Gastrocnemius medialis (tissue), 4 donors: ENCODE measurements around the gene C3orf70. TPM values are rescaled to one million over a fixed set of nuclear protein-coding genes. Genes with fewer than 3 reads are reported as not detected.

ENCODE experiments used
- ATAC-seq, 2 donors: fragments of 150-250 bp; one replicate each; pipeline ENCODE4 v1.9.1; 2016
- DNase-seq, 2 donors: peaks; one replicate each; pipeline ENCODE4 v3.0.0-alpha.2; 2019
- H3K27ac ChIP-seq, 4 donors: fragments of 200-600 bp; sonication (generic); 1 replicate in 1 of 4; 2 replicates in 3 of 4; pipeline ENCODE4 v1.5.1; 2016 to 2018; ENCODE audit warnings: mild to moderate bottlenecking in 2 of 4, moderate library complexity in 1 of 4
- H3K27me3 ChIP-seq, 3 donors: fragments of 200-600 bp; sonication (generic) in 2 of 3; 1 replicate in 1 of 3; 2 replicates in 2 of 3; pipeline versions ENCODE4 v1.5.1 to v1.6.0; 2016 to 2019; ENCODE audit warnings: mild to moderate bottlenecking in 1 of 3, moderate library complexity in 1 of 3
- H3K36me3 ChIP-seq, 2 donors: fragments of 200-600 bp; sonication (generic) in 1 of 2; one replicate each; pipeline ENCODE4 v1.5.1; 2017 to 2018
- H3K4me1 ChIP-seq, 2 donors: fragments of 200-600 bp; sonication (generic) in 1 of 2; one replicate each; pipeline ENCODE4 v1.5.1; 2016 to 2017; ENCODE audit warnings: mild to moderate bottlenecking in 2 of 2
- H3K4me3 ChIP-seq, 4 donors: fragments of 200-600 bp; sonication (generic) in 3 of 4; 1 replicate in 1 of 4; 2 replicates in 3 of 4; pipeline ENCODE4 v1.5.1; 2016 to 2019; ENCODE audit warnings: mild to moderate bottlenecking in 2 of 4
- H3K9me3 ChIP-seq, 3 donors: fragments of 200-600 bp; sonication (generic) in 2 of 3; 1 replicate in 1 of 3; 2 replicates in 2 of 3; pipeline ENCODE4 v1.5.1; 2016 to 2019
- POLR2A ChIP-seq, 2 donors: fragments of 450-650 bp; IDR thresholded peaks; one replicate each; pipeline ENCODE4 v1.6.1; 2017; ENCODE audit warnings: antibody characterized with exemption in 2 of 2, mild to moderate bottlenecking in 2 of 2, moderate library complexity in 2 of 2
- in situ Hi-C, 4 donors: fragments of 200-750 bp; cut with MboI; loops; one replicate each; pipeline versions ENCODE4 v1.15.0 to v1.8.0; 2017; ENCODE audit warnings: low sequenced_read_pairs in 4 of 4
- intact Hi-C: fragments of 100-400 bp; cut with DNase I; formaldehyde crosslinking; loops from one replicate; pipeline ENCODE4 v1.15.1; 2023; ENCODE audit warnings: low total_unique reads
- total RNA-seq, 4 donors: library from RNA; depleted of rRNA; stranded (reverse); fragments of >200 nt; gene quantifications; one replicate each; pipeline versions ENCODE4 v1.1.0 to v1.2.3, GENCODE V29; 2016
- TF ChIP-seq, protein P1 (sequence below), 5 experiments: fragments of 450-650 bp in 3 of 5; fragments of 200-600 bp in 2 of 5; sonication (generic) in 2 of 5; IDR thresholded peaks in 4 of 5; conservative IDR thresholded peaks in 1 of 5; 1 replicate in 4 of 5; 2 replicates in 1 of 5; pipeline ENCODE4 v1.5.1; 2016 to 2019; ENCODE audit warnings: antibody characterized with exemption in 5 of 5, mild to moderate bottlenecking in 3 of 5, moderate library complexity in 3 of 5

C3orf70 gene
- total RNA-seq, 4 donors from 2014 or later: 0.42 to 1.1 (median 0.59) TPM

DNA sequence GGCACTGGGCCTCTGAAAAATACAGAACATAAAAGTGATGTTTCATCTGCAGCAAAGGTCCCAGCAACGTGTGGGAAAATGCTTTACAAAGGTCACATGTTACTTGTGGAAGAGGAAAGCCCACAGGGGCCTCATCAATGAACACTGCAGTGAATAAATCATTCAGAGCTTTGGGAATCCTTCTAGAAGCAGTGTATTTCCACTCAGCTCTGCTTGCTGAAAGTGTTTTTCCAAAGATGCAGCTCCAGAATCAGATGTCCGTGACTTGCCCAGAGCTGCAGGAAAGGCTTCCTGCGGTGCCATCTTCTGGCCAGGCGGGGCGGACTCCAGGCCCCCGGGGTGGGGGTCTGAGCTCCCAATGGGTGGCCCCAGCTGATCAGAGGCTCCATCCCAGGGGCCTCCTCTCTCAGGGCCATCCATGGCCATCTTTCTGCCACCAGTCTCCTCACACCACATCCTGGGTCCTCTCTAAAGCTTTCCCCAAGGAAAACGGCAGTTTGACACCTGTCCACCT lies 81.5 kb downstream of the C3orf70 start:
- no peak for TF ChIP-seq POLR2A (IDR thresholded peaks at IDR 0.05)
- TF ChIP-seq, protein P1, sequence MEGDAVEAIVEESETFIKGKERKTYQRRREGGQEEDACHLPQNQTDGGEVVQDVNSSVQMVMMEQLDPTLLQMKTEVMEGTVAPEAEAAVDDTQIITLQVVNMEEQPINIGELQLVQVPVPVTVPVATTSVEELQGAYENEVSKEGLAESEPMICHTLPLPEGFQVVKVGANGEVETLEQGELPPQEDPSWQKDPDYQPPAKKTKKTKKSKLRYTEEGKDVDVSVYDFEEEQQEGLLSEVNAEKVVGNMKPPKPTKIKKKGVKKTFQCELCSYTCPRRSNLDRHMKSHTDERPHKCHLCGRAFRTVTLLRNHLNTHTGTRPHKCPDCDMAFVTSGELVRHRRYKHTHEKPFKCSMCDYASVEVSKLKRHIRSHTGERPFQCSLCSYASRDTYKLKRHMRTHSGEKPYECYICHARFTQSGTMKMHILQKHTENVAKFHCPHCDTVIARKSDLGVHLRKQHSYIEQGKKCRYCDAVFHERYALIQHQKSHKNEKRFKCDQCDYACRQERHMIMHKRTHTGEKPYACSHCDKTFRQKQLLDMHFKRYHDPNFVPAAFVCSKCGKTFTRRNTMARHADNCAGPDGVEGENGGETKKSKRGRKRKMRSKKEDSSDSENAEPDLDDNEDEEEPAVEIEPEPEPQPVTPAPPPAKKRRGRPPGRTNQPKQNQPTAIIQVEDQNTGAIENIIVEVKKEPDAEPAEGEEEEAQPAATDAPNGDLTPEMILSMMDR (IDR thresholded peaks at IDR 0.05 in 4 of 5, conservative IDR thresholded peaks at IDR 0.05 in 1 of 5): no peak
- ATAC-seq: no peak
- in situ Hi-C loops: no loop called here
- H3K4me1 ChIP-seq: no peaks in the 10 kb centered on the region
- H3K36me3 ChIP-seq: no peaks in the 10 kb centered on the region
- H3K4me3 ChIP-seq: no peak overlapping the region
- no peak overlapping the region for H3K27ac ChIP-seq
- no peaks in the 10 kb centered on the region for H3K27me3 ChIP-seq
- intact Hi-C loops: no loop called here
- DNase-seq: no peak
- no peaks in the 10 kb centered on the region for H3K9me3 ChIP-seq

DNA sequence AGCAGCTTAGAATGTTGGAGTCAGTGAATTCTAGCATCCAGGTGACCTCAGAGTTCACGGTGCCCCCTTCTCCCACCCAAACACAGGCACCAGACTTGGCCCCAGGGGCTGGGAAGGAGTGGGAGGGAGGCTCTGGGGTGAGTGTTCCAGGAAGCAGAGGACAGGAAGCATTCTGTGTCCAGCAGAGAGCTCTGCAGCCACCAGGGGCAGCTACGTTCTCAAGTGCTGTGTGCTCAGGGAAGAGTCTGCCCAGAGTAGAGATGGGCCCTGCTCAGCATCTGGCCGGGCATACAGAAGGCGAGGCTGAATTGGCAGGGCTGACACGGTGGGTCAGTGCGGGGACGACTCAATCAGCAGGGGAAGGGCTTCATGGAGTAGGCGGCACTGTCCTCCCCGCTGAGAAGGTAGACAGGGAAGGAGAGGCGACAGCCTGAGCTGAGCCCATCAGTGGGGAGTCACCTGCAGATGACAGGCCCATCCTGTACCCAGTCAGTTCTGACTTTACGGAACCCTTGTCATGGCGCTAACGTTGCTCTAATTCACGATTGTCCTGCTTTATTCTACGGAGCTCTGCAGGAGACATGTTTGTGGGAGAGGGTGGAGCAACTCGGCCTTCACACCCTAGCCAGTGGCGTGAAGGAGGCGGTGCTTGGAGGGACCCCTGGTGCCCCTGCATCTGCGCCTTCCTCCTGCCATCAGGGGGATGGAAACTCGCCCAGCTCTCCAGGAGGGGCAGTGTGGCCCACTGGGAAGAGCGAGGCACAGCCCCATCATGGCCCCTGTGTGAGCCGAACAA lies 82.2 kb downstream of the C3orf70 start:
- Histone ChIP-seq H3K4me1 (no peaks in the 10 kb centered on the region), H3K27me3 (no peaks in the 10 kb centered on the region), H3K27ac (no peak overlapping the region), H3K36me3 (no peaks in the 10 kb centered on the region), H3K9me3 (no peaks in the 10 kb centered on the region), H3K4me3 (no peak overlapping the region)
- intact Hi-C loops: no loop called here
- DNase-seq (no peak), ATAC-seq (no peak)
- in situ Hi-C loops: no loop called here
- TF ChIP-seq, protein P1 (IDR thresholded peaks at IDR 0.05 in 4 of 5, conservative IDR thresholded peaks at IDR 0.05 in 1 of 5): peak in 1 of 5 experiments; percentile 8
- TF ChIP-seq POLR2A (IDR thresholded peaks at IDR 0.05): no peak

DNA sequence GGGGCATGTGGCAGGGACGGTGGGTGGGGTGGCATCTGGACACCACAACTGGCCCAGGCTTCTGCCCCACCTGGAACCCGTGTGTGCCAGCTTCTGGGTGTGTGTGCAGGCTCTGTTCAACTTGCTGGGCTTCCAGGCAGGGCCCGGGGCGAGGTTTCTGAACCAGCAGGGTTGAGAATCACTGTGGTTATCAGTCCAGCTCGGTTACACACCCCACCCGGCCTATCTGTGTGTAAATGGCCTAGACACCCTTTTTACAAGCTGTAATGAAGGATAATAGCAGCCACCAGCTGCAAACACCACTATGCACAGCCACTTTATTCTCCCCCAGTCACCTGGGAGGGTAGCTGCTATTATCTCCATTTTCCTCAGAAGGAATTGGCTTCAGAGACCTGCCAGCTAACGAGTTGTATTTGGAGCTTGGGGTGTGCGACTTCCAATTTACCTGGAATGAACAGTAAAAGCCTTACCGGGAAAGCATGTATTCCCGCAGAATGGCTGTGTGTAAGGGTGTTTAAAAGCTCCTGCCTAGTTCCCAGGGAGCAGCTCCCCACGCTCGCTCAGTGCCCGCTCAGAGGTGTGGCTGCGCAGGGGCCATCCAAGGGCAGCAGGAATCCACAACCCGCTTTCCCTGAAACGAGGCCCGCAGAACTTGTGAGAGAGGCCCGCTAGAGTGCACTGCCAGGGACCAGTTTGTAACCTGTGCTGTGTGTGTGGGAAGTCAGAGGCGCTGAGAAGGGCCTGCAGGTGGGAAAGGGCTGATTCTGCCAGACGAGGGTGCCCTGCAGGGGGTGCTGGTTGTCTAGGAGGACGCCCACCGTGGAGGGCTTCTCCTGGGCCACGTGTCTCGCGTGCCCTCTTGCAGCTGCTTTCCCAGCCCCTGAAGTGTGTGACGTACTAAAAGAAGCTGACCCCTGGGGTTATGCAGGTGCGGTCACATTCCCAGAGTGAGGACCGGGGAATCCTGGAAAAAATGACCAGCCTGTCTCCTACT lies 83.5 kb downstream of the C3orf70 start:
- no peaks in the 10 kb centered on the region for H3K36me3 ChIP-seq
- no peaks in the 10 kb centered on the region for H3K9me3 ChIP-seq
- in situ Hi-C loops: no loop called here
- ATAC-seq (no peak), DNase-seq (no peak)
- no peak overlapping the region for H3K4me3 ChIP-seq
- no peaks in the 10 kb centered on the region for H3K27me3 ChIP-seq
- intact Hi-C loops: no loop called here
- H3K4me1 ChIP-seq: no peaks in the 10 kb centered on the region
- TF ChIP-seq, protein P1 (IDR thresholded peaks at IDR 0.05 in 4 of 5, conservative IDR thresholded peaks at IDR 0.05 in 1 of 5): no peak
- no peak for TF ChIP-seq POLR2A (IDR thresholded peaks at IDR 0.05)
- no peak overlapping the region for H3K27ac ChIP-seq

DNA sequence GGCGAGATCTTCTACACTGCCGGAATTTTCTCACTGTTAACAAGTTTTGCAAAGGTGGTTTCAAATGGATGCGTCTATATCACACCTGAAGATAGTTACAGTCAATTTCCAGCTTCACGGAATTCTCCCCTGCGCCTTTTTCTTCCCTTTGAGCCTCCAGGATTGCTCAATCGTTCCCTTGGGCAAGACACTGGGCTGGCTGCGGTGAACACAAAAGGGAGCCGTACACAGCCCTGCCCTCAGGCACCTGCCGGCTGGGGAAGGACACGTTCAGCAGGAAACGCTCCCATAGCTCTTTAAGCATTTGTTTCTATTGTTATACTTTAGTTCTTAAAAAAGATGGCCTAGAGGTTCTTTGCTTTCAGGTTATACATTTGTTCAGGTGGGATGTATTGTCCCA lies 85.7 kb downstream of the C3orf70 start:
- TF ChIP-seq POLR2A (IDR thresholded peaks at IDR 0.05): no peak
- no peaks in the 10 kb centered on the region for H3K9me3 ChIP-seq
- no peaks in the 10 kb centered on the region for H3K36me3 ChIP-seq
- in situ Hi-C loops: no loop called here
- no peaks in the 10 kb centered on the region for H3K4me1 ChIP-seq
- H3K4me3 ChIP-seq: no peak overlapping the region
- no peak for ATAC-seq
- no peaks in the 10 kb centered on the region for H3K27me3 ChIP-seq
- DNase-seq: no peak
- H3K27ac ChIP-seq: no peak overlapping the region
- intact Hi-C loops: no loop called here

DNA sequence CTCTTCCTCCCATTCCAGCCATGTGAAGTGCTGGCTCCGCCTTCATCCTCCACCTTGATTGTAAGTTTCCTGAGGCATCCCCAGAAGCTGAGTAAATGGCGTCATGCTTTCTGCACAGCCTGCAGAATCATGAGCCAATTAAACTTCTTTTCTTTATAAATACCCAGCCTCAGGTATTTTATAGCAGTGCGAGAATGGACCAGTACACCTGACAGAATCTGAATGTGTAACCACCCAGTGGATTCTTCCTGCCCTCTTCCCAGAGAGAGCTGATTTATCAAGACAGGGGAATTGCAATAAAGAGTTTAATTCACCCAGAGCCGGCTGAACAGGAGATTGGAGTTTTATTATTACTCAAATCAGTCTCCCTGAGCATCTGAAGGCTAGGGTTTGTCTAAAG lies 86.6 kb downstream of the C3orf70 start:
- Histone ChIP-seq H3K36me3 (no peaks in the 10 kb centered on the region), H3K9me3 (no peaks in the 10 kb centered on the region), H3K4me1 (no peaks in the 10 kb centered on the region), H3K27me3 (no peaks in the 10 kb centered on the region), H3K4me3 (no peak overlapping the region), H3K27ac (no peak overlapping the region)
- no peak for DNase-seq
- intact Hi-C loops: no loop called here
- in situ Hi-C loops: no loop called here
- no peak for ATAC-seq
- TF ChIP-seq, protein P1 (IDR thresholded peaks at IDR 0.05 in 4 of 5, conservative IDR thresholded peaks at IDR 0.05 in 1 of 5): no peak
- TF ChIP-seq POLR2A (IDR thresholded peaks at IDR 0.05): no peak
